Prostate gland (tissue), 2 donors: ENCODE results near the gene TMEM144.
A peak's percentile ranks its signal among the peaks of the same experiment; 100 is the strongest.

ENCODE experiments used
- POLR2A ChIP-seq: fragments of 450-650 bp; IDR thresholded peaks from one replicate; pipeline ENCODE4 v1.6.1; 2016; ENCODE audit warnings: antibody characterized with exemption, mild to moderate bottlenecking
- POLR2AphosphoS5 ChIP-seq: sonication (generic); formaldehyde crosslinking; IDR thresholded peaks from one replicate; pipeline ENCODE4 v1.6.1; 2017; ENCODE audit warnings: antibody characterized with exemption
- TF ChIP-seq, protein P1 (sequence below), 4 experiments: fragments of 200-600 bp in 2 of 4; fragments of 450-650 bp in 2 of 4; sonication (generic) in 2 of 4; IDR thresholded peaks; 1 replicate in 3 of 4; 2 replicates in 1 of 4; pipeline ENCODE4 v1.5.1; 2016 to 2019; ENCODE audit warnings: antibody characterized with exemption in 4 of 4, mild to moderate bottlenecking in 2 of 4, moderate library complexity in 2 of 4

DNA sequence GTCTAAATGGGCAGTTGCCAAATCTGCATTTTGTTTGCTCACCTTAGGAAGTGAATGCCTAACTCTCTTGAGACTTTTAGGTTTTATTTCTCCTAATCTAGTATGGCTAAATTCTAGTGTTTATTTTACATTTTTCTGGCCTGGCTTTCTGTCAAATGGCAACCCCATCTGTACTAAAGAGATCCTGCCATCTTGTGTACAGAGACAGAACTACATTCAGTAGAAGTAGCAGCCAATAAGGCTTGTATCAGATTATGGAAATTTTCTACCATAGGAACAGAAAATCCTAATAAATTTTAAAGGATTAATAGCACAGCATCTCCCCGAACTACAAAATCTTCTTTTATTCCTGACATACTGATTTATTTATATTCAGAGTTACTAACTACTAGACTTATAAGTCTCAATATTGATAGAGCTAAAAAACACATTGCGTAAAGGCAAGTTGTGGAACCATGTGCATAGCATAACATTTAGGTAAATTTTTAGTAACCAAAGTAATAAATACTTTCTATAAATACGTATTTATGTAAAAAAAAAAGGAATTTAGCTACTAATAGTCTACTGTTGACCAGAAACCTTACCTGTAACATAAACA, 45.5 kb downstream of the TMEM144 start:
- TF ChIP-seq, protein P1, sequence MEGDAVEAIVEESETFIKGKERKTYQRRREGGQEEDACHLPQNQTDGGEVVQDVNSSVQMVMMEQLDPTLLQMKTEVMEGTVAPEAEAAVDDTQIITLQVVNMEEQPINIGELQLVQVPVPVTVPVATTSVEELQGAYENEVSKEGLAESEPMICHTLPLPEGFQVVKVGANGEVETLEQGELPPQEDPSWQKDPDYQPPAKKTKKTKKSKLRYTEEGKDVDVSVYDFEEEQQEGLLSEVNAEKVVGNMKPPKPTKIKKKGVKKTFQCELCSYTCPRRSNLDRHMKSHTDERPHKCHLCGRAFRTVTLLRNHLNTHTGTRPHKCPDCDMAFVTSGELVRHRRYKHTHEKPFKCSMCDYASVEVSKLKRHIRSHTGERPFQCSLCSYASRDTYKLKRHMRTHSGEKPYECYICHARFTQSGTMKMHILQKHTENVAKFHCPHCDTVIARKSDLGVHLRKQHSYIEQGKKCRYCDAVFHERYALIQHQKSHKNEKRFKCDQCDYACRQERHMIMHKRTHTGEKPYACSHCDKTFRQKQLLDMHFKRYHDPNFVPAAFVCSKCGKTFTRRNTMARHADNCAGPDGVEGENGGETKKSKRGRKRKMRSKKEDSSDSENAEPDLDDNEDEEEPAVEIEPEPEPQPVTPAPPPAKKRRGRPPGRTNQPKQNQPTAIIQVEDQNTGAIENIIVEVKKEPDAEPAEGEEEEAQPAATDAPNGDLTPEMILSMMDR (IDR thresholded peaks at IDR 0.05), result peak; percentile 53 to 81 (median 68)
- TF ChIP-seq POLR2A, result no peak
- TF ChIP-seq POLR2AphosphoS5, result peak; percentile 20
